Neural cell (in vitro differentiated cells): ENCODE data around the gene EBF3.

Source experiments
- CTCF ChIP-seq: fragments of 450-650 bp; IDR thresholded peaks from 2 replicates; pipeline ENCODE4 v1.5.1; 2014; ENCODE audit warnings: antibody characterized with exemption, mild to moderate bottlenecking, moderate library complexity; ENCODE audit not compliant: poor library complexity, severe bottlenecking
- MXI1 ChIP-seq: fragments of 450-650 bp; conservative IDR thresholded peaks from 2 replicates; pipeline ENCODE4 v1.6.1; 2014; ENCODE audit warnings: antibody characterized with exemption, mild to moderate bottlenecking; ENCODE audit not compliant: poor library complexity, severe bottlenecking
- TAF1 ChIP-seq: IDR thresholded peaks from 2 replicates; pipeline ENCODE4 v1.6.1; 2012; ENCODE audit warnings: low read depth

- TF ChIP-seq MXI1 (no peak), CTCF (no peak), TAF1 (no peak)
Measured at GRCh38 chr10:129956286-129956670, 7.8 kb downstream of the EBF3 start.
